Suprapubic skin (tissue), 4 donors: ENCODE results near the gene USP50.

Experiments used
- CTCF ChIP-seq, 2 donors: fragments of 200-600 bp in 1 of 2; fragments of 450-650 bp in 1 of 2; sonication (generic) in 1 of 2; IDR thresholded peaks; one replicate each; pipeline ENCODE4 v1.5.1; 2016 to 2019; ENCODE audit warnings: antibody characterized with exemption in 2 of 2, mild to moderate bottlenecking in 1 of 2, moderate library complexity in 1 of 2
- EP300 ChIP-seq: sonication (generic); formaldehyde crosslinking; IDR thresholded peaks from one replicate; pipeline ENCODE4 v1.6.1; 2017; ENCODE audit warnings: antibody characterized with exemption
- POLR2A ChIP-seq, 2 donors: fragments of 450-650 bp; IDR thresholded peaks; one replicate each; pipeline ENCODE4 v1.6.1; 2017; ENCODE audit warnings: antibody characterized with exemption in 2 of 2, mild to moderate bottlenecking in 2 of 2, moderate library complexity in 2 of 2
- POLR2AphosphoS5 ChIP-seq, 3 donors: sonication (generic); formaldehyde crosslinking; IDR thresholded peaks; one replicate each; pipeline ENCODE4 v1.6.1; 2017; ENCODE audit warnings: antibody characterized with exemption in 3 of 3

- TF ChIP-seq CTCF (IDR thresholded peaks at IDR 0.05): no peak
- no peak for TF ChIP-seq POLR2A (IDR thresholded peaks at IDR 0.05)
- TF ChIP-seq EP300: no peak
- no peak for TF ChIP-seq POLR2AphosphoS5 (IDR thresholded peaks at IDR 0.05)
Measured at GRCh38 chr15:50531766-50532165, 14.7 kb downstream of the USP50 start.
